Epidermal melanocyte (primary cell): Measurements from ENCODE around the gene CRTC3.
"Not testable (repeated sequence)": the region's sequence is repeated elsewhere in the genome, so short reads cannot be mapped to it uniquely, and the experiment has no call there.

Experiments
- DNase-seq: peaks from one replicate; pipeline ENCODE4 v3.0.0; 2011; ENCODE audit warnings: low spot score; ENCODE audit not compliant: insufficient read length

Gene CRTC3

DNA sequence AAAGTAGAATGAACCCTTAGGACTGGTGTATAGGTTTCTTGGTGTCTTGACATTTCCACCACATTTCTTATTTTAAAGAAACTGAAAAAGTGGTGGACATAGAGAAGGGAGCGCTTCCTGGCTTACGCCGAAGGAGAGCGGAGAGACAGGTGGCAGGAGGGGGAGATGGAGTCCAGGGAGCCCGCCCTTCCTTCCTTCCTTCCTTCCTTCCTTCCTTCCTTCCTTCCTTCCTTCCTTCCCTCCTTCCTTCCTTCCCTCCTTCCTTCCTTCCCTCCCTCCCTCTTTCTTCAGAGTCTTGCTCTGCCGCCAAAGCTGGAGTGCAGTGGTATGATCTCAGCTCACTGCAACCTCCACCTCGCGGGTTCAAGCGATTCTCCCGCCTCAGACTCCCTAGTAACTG is 143.6 kb downstream of the CRTC3 start:
- DNase-seq = not testable (repeated sequence)

DNA sequence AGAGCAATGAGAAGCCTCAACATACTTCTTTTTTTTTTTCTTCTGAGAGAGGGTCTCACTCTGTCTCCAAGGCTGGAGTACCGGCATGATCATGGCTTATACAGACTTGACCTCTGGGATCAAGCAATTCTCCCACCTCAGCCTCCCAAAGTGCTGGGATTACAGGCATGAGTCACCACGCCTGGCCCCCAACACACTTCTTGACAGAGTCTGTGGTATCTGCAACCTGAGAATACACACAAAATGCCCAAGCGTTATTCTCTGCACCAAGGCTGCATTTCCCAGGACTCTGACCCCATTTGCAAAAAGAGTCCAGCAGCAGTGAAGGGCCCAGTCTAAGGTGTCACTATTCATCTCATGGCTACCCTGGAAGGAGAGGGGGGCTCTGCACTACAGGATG is 144.8 kb downstream of the CRTC3 start:
- no peak for DNase-seq

DNA sequence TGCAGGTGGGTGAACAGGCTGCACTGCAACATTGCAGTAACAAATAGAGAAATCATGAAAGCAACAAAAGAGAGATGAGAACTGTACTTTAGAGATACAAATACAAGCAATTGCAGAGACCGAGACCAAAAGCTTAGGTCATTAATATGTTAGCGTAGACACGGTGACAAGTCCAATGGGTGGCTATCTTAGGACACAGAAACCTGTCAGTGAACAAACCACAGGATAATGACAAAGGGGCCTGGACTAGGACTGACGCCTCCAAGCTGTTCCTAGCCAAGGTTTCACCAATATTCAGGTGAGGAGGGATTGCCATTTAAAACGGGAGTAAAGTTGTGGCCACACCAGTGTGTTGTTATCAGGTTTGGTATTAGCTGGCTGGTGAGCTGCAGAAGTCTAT is 145.7 kb downstream of the CRTC3 start:
- DNase-seq = no peak

DNA sequence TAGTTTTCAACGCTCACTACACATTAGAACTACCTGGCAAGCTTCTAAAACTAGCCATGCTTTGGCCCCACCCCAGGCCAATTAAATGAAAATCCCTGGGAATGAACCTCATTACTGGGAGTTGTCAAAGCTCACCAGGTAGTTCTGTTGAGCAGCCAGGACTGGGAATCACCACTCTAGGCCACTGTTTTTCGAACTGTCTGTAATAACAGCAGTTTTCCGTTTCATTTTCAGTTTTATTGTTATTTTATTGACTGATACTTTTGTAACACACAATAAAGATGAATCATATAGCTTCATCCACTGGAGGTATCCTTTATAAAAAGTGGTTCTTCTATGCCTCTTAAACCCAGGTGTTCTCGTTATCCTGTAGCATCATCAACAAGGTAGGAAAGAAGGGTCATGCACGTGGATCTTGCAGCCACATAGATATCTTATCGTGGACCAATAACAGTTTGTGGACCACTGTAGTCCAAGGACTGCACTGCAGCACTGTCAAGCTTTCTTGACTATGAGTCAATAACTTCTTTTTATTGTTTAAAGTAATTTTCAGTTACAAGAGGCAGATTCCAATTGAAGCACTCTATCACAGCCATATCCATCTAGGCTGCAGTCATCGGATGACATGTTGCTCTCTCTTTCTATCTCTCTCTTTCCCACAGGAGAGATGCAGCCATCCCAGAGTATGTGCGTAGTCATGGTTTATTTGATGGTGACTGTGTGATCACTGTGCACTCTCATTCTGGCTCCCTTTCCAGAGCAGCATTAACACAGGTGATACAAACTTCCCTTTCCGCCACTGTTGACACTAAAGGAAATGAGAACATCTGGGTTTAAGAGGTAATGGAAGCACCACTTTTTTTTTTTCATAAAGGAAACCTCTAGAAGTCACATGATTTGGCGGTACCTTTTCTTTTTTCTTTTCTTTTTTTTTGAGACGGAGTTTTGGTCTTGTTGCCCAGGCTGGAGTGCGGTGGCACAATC is 148.4 kb downstream of the CRTC3 start:
- DNase-seq = no peak

DNA sequence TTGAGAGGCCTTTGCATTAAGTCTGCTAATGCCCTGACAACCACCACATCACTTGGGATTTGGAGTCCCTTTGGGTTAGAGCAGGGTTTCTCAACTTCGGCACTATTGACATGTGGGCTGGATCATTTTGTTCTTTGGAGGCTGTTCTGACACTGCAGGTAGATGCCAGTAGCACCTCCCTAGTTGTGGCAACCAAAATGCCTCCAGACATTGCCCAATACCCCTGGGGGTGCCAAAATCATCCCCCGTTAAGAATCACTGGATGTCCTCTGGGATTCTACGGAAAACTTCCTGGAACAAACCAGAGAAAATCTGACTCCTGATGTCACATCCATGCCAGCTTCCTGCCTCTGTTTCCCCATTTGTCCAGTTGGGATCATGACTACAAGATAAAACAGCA is 150.2 kb downstream of the CRTC3 start:
- DNase-seq = no peak

DNA sequence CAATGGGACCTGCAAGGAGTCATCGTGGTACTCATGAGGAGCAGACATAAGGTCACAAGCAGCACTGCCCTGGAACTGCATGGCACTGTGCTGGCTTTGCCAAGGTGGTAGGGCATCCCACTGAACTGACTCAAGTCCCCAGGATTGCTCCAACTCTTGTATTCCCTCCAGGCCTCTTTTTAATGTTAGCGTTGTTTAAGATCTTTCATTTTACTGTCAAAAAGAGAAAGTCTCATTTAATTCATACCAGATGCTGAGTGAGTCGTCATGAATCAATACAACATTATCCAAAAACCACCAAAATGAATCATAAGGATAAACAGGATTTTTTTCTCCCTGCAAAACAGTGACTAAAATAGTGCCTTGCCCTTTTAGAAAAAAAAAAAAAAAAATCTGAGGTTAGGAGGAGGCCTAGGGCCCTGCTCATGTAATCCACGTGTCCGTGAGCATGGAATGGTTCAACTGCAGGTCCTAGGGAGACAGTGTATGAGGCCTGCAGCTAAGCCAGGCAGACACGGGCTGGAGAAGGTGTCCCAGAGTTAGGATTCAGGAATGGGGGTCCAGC is 150.7 kb downstream of the CRTC3 start:
- peak; percentile 83 for DNase-seq

DNA sequence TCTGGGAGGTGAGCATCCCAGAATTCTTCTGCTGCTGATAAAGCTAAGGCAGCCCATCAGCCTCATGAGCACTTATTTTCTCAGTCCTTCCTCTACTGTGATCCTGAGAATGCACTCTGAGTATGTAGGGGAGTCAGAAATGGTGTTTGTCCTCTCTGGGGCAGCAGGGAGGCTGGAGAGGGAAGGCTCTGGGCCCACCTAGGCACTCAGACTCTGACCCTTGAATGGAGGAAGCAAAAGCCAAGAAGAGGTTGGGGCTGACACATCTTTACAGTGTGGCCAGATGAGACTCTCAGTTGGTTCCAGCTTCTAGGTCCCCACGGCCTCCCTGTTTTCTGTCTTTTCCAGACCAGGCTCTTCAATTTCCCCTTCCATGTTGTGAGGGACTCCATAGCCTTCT is 151.3 kb downstream of the CRTC3 start:
- DNase-seq = no peak

DNA sequence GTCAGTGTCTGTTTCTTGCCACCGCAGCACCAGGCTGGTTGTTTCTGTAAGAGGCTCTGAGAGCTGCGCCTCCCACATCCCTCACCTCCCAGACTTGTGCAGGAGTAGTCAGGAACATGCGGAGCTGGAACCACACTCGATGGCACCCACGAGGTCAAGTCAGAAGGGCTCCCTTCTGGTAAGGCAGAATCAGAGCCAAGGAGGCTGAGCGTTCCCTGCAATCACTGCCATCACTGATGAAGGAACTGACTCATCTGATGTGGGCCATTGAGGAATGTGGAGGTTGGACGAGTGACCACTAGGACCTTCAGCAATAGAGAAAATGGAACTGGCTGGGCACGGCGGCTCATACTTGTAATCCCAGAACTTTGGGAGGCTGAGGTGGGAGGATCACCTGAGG is 151.8 kb downstream of the CRTC3 start:
- no peak for DNase-seq

DNA sequence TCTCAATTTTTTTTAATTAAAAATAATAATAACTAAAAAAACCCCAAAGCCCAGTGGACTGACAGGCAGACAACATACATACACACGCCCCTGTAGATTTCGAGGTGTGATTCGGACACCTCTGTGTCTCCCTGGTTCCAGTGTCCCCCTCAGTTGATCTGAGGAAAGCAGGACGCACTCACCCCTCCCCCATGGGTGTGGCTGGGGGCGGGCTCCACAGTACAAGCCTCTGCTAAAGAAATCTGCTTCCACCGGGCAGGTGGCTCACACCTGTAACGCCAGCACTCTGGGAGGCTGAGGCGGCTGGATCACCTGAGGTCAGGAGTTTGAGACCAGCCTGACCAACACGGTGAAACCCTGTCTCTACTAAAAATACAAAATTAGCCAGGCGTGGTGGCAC is 153.6 kb downstream of the CRTC3 start:
- DNase-seq = no peak

DNA sequence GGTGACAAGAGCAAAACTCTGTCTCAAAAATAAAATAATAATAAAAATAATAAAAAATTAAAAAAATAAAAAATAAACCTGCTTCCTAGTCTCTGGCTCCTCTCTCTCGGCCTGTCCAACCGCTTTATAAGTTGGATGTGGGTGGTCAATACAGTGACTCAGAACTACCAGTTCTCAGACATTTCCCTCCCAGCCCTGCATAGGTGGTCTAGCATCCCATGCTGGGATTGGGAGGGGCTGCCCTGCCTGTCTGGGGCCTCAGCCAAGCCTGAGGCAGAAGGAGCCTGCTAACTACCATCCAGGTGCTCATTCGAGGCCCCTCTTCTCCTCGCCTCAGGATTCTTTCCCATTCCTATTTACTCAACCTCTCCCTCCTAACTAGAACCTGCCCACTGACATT is 154.2 kb downstream of the CRTC3 start:
- DNase-seq = no peak

DNA sequence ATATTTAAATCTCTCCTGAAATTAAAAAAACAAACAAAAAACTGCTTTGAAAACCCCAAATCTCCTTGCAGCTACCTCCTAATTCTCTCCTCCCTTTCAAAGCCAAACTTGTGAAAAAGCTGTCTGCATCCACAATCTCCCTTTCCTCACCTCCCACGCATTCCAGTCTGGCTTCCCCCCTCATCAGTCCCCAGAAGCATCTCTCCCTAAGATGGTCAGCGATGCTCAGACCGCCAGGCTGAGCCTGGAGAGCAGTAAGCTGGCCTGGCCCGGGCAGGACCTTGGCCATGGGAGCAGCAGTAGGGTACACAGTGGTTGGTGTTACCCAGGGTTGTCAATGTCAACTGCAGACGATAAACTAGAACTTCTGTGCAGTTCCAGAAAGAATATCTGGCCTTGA is 154.6 kb downstream of the CRTC3 start:
- no peak for DNase-seq

DNA sequence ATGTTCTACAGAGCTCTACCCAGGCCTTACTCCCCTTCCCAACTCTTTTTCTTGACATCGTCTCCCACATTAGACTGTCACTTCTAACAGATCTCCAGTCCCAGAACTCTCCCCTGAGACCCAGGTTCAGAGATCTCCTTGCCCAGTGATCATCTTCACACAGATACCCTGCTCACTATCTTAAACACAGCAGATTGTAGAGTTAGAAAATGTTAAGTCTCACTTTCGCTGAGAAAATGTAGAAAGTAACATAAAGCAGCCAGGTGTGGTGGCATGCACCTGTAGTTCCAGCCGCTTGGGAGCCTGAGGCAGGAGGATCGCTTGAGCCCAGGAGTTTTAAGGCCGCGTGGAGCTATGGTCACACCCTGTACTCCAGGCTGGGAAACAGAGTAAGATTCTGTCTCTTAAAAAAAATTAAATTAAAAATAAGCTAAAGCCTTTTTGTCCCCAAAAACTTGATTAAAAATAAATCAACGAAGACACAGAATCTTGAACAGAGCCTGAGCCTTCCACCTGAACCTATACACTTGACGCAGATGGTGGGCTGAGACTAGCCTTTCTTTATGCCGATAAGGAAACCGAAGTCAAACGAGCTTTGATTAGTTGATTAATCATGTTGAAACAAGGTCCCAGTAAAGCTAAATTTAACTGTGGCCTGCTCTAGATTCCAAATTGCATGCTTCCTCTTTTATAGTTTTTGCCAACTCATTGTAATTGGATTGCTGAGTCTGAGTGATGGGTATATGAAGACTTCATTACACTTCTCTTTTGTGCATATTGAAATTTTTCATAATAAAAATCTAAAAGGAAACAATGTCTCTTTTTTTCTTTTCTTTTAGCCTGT is 156.1 kb downstream of the CRTC3 start:
- no peak for DNase-seq

DNA sequence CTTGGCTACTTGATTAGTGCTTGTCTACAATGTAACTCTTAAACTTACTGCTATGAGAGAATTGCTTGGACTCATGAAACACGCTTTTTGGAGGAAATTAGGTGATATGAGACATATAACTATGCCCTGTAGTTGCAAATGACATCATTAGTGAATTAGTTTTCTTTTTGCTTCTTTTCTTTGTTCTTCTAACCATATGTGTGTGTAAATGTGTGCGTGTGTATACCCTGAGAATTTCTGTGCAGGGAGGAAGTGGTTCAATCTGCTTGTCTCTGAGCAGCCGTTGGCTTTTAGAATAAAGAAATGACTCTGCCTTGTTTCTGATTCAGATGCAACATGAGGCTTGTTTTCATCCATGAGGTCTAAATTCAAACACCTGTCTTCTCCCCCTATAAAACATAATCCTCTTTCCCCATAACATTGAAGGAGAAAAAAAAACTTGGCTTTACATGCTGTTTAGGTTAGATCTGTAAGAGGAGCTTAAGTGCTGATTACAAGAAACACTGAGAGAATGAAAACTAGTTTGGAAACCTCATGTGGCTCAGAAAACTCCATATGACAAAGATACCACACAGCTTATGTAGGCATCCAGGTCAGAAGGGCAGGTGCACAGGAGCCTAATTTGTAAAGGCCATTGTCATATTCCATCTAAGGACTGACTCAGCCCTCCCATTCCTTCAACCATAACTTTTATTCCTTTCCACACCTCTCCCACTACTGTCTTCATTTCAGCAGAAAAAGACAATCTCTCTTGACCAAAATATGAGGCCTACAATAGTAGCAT is 156.9 kb downstream of the CRTC3 start:
- no peak for DNase-seq

DNA sequence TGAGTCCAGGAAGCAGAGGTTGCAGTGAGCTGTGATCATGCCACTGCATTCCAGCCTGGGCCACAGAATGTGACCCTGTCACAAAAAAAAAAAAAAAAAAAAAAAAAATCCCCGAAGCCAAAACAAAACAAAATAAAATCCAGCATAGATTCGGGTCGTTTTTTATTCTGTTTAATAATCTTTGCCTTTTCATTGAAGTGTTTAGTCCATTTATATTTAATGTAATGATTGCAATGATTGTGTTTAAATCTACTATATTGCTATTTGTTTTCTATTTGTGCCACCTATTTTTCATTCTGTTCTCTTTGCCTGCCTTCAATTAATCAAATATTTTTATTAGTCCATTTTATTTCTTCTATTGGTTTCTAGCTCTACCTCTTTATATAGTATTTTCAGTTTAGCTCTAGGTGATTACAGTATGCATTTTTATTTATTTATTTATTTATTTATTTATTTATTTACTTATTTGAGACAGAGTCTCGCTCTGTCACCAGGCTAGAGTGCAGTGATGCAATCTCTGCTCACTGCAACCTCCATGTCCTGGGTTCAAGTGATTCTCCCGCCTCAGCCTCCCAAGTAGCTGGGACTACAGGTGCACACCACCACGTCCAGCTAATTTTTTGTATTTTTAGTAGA is 159.7 kb downstream of the CRTC3 start:
- DNase-seq = not testable (repeated sequence)

DNA sequence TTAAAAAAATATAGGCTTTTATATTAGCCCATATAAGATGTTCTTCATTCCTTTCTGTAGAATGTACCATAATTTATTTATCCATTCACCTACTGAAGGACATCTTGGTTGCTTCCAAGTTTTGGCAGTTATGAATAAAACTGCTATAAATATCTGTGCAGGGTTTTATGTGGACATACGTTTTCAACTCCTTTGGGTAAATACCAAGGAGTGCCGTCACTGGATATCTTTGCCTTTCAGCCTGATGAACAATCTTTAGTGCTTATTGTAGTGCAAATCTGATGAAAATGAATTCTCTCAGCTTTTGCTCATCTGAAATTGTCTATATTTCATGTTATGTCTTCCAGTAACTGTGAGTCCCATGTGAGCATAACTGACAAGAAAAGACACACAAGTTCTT is 160.9 kb downstream of the CRTC3 start:
- DNase-seq = no peak

DNA sequence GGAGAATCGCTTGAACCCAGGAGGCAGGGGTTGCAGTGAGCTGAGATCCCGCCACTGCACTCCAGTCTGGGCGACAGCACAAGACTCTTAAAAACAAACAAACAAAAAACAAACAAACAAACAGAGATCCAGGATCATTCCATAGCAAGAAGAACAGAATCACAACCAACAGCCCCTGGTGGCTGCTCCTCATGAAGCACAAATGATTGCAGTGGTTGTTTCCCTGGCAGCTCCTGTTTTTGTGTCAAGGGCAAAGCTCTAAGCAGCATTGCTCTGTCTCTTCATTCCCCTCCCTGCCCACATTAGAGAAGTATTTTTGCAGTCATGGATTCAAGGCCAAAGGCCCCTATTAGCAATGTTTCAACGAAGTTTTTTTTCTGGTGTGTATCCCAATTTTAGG is 161.6 kb downstream of the CRTC3 start:
- DNase-seq = no peak

DNA sequence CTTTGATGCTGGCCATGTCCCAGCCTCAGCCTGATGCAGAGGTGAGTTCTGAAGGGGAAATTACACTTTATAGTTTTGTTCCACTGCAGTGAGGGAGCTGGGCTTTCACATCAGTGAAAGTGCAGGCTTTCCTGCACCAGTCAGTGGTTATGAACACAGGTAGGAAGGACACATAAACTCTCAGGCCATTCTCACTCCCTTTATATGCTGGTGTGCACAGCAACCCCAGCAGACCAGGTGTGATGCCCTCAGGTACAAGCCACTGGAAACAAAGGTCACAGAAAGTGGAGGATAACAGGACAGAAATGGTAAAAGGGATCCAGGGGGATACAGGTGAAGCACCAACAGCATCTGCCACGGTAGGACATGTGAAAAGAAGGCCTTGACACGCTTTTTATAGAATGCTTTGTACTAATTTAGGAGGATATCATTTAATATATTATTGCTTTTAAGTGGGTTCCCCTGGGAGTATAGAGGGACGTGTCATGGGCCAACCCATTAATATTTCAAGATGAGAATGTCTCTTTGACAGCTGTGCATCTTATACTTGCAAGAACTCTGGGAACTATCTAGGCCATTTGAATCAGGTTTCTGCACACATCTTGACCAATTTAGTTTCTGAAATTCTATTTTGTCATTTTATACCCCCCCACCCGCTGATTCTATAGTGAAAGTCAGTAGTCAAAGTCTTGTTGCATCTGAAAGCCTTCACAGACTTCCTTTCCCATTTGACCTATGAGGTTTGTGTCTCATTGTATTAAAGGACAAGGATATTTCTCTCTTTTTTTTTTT is 162.5 kb downstream of the CRTC3 start:
- no peak for DNase-seq
